ENCODE results near the gene MT1HL1. TPM values are rescaled to one million over a fixed set of nuclear protein-coding genes. Genes with fewer than 3 reads are reported as not detected.

The MT1HL1 gene
- polyA plus RNA-seq, 3 donors, result not detected

GRCh38 chr1:236990052-236990445 lies 14.2 kb downstream of the MT1HL1 start:
- H3K4me3 Mint-ChIP-seq, result no peak overlapping the region
- no peaks in the 10 kb centered on the region for H3K36me3 Mint-ChIP-seq
- Histone ChIP-seq H3K79me2 (ENCODE audit: insufficient read depth, low read length) (no peaks in the 10 kb centered on the region), H3K27ac (ENCODE audit: low read depth in 1 of 2, low read length in 2 of 2) (no peak overlapping the region), H3K4me3 (replicated peaks in 1 of 3; ENCODE audit: low read depth in 2 of 3, low read length in 3 of 3) (no peak overlapping the region), H3K27me3 (ENCODE audit: control insufficient read depth in 2 of 2, insufficient read depth in 2 of 2, low read length in 2 of 2) (no peaks in the 10 kb centered on the region), H3K9me3 (replicated peaks in 1 of 2; ENCODE audit: control insufficient read depth in 1 of 2, insufficient read depth in 1 of 2, low read length in 2 of 2) (peaks cover 10 to 11% of the 10 kb centered on the region in 2 donors), H2AFZ (ENCODE audit: insufficient read depth, low read depth, low read length, poor library complexity, severe bottlenecking) (no peak overlapping the region), H3K36me3 (replicated peaks in 1 of 2; ENCODE audit: control insufficient read depth in 1 of 2, insufficient read depth in 2 of 2, low read length in 2 of 2) (no peaks in the 10 kb centered on the region), H3K4me2 (replicated peaks; ENCODE audit: extremely low read depth, low read length, poor library complexity, severe bottlenecking) (no peak overlapping the region), H3K4me1 (ENCODE audit: control insufficient read depth in 1 of 2, insufficient read depth in 2 of 2, low read length in 2 of 2) (no peaks in the 10 kb centered on the region), H3K9ac (ENCODE audit: insufficient read depth, low read length, poor library complexity, severe bottlenecking) (no peak overlapping the region), H4K20me1 (ENCODE audit: insufficient read depth, low read length) (no peaks in the 10 kb centered on the region)
- no peaks in the 10 kb centered on the region for H3K4me1 Mint-ChIP-seq
- peaks cover 0 to 3% (median 1%) of the 10 kb centered on the region in 3 donors for H3K27me3 Mint-ChIP-seq (ENCODE audit: low read depth in 3 of 3)
- no peak for DNase-seq
- peaks cover 3 to 11% (median 10%) of the 10 kb centered on the region in 7 donors for H3K9me3 Mint-ChIP-seq
- no CpG with 5 or more reads among the region's 1 CpG for WGBS (ENCODE audit: insufficient coverage)
- no peak for TF ChIP-seq CTCF (IDR thresholded peaks at IDR 0.05)
- no peak overlapping the region for H3K27ac Mint-ChIP-seq
- intact Hi-C loops (cut with micrococcal nuclease), result no loop called here

- H3K27ac Mint-ChIP-seq, result no peak overlapping the region
- peaks cover 0 to 3% (median 0%) of the 10 kb centered on the region in 3 donors for H3K27me3 Mint-ChIP-seq (ENCODE audit: low read depth in 3 of 3)
- Histone ChIP-seq H3K4me1 (ENCODE audit: control insufficient read depth in 1 of 2, insufficient read depth in 2 of 2, low read length in 2 of 2) (no peaks in the 10 kb centered on the region), H4K20me1 (ENCODE audit: insufficient read depth, low read length) (no peaks in the 10 kb centered on the region), H3K27ac (ENCODE audit: low read depth in 1 of 2, low read length in 2 of 2) (no peak overlapping the region), H3K27me3 (ENCODE audit: control insufficient read depth in 2 of 2, insufficient read depth in 2 of 2, low read length in 2 of 2) (no peaks in the 10 kb centered on the region), H3K9ac (ENCODE audit: insufficient read depth, low read length, poor library complexity, severe bottlenecking) (no peak overlapping the region), H3K4me3 (replicated peaks in 1 of 3; ENCODE audit: low read depth in 2 of 3, low read length in 3 of 3) (no peak overlapping the region), H3K36me3 (replicated peaks in 1 of 2; ENCODE audit: control insufficient read depth in 1 of 2, insufficient read depth in 2 of 2, low read length in 2 of 2) (no peaks in the 10 kb centered on the region), H3K9me3 (replicated peaks in 1 of 2; ENCODE audit: control insufficient read depth in 1 of 2, insufficient read depth in 1 of 2, low read length in 2 of 2) (peaks cover 10 to 11% of the 10 kb centered on the region in 2 donors), H3K4me2 (replicated peaks; ENCODE audit: extremely low read depth, low read length, poor library complexity, severe bottlenecking) (no peak overlapping the region), H3K79me2 (ENCODE audit: insufficient read depth, low read length) (no peaks in the 10 kb centered on the region), H2AFZ (ENCODE audit: insufficient read depth, low read depth, low read length, poor library complexity, severe bottlenecking) (no peak overlapping the region)
- H3K4me1 Mint-ChIP-seq, result no peaks in the 10 kb centered on the region
- peaks cover 0 to 11% (median 10%) of the 10 kb centered on the region in 7 donors for H3K9me3 Mint-ChIP-seq
- intact Hi-C loops (cut with micrococcal nuclease), result no loop called here
- 88% methylated on average over 1 of the region's 3 CpGs for WGBS (ENCODE audit: insufficient coverage)
- no peak for DNase-seq
- no peak for TF ChIP-seq CTCF (IDR thresholded peaks at IDR 0.05)
- no peak overlapping the region for H3K4me3 Mint-ChIP-seq
- no peaks in the 10 kb centered on the region for H3K36me3 Mint-ChIP-seq
Observed at GRCh38 chr1:236989290-236990051, 14.8 kb downstream of the MT1HL1 start.

Measured in CD14-positive monocyte (primary cell).